Transverse colon (tissue), 4 donors: Measurements from ENCODE around the gene CCNB2. TPM values are rescaled to one million over a fixed set of nuclear protein-coding genes. Genes with fewer than 3 reads are reported as not detected.

Experiments used
- DNase-seq: peaks from one replicate; pipeline ENCODE4 v3.0.0-alpha.2; 2019
- H3K27ac ChIP-seq, 4 donors: fragments of 200-600 bp; sonication (generic); 2 replicates each; pipeline ENCODE4 v1.5.1; 2016 to 2018; ENCODE audit warnings: inconsistent platforms in 4 of 4
- H3K27me3 ChIP-seq: fragments of 200-600 bp; sonication (generic); 2 replicates; pipeline ENCODE4 v1.5.1; 2017; ENCODE audit warnings: inconsistent platforms
- H3K36me3 ChIP-seq, 4 donors: fragments of 200-600 bp; sonication (generic); 2 replicates each; pipeline ENCODE4 v1.5.1; 2017 to 2019; ENCODE audit warnings: inconsistent platforms in 4 of 4
- H3K4me1 ChIP-seq, 4 donors: fragments of 200-600 bp; sonication (generic); 2 replicates each; pipeline ENCODE4 v1.5.1; 2017 to 2020; ENCODE audit warnings: inconsistent platforms in 4 of 4
- H3K4me3 ChIP-seq, 4 donors: fragments of 200-600 bp; sonication (generic); 1 replicate in 1 of 4; 2 replicates in 3 of 4; pipeline versions ENCODE4 v1.5.1 to v1.6.1; 2017 to 2019; ENCODE audit warnings: inconsistent platforms in 4 of 4
- H3K9me3 ChIP-seq, 2 donors: fragments of 200-600 bp; sonication (generic); 2 replicates each; pipeline ENCODE4 v1.5.1; 2017 to 2019; ENCODE audit warnings: inconsistent platforms in 2 of 2
- EP300 ChIP-seq: sonication (generic); formaldehyde crosslinking; IDR thresholded peaks from one replicate; pipeline ENCODE4 v1.6.1; 2017; ENCODE audit warnings: antibody characterized with exemption, low read depth
- POLR2A ChIP-seq: fragments of 450-650 bp; IDR thresholded peaks from one replicate; pipeline ENCODE4 v1.6.1; 2016; ENCODE audit warnings: antibody characterized with exemption, mild to moderate bottlenecking, moderate library complexity
- POLR2AphosphoS5 ChIP-seq, 3 donors: sonication (generic); formaldehyde crosslinking; IDR thresholded peaks; one replicate each; pipeline ENCODE4 v1.6.1; 2016; ENCODE audit warnings: antibody characterized with exemption in 3 of 3
- WGBS, 2 donors: methylation state at CpG; one replicate each; pipeline ENCODE4 v1.1.5; 2018; ENCODE audit warnings: low coverage in 1 of 2; 5-methylcytosine and 5-hydroxymethylcytosine counted together
- in situ Hi-C, 4 donors: fragments of 200-750 bp; cut with MboI; loops; one replicate each; pipeline versions ENCODE4 v1.15.0 to v1.15.1; 2017; ENCODE audit warnings: low sequenced_read_pairs in 3 of 4, low pct_ligation_motif_present in 1 of 4, low pct_unique_long_range_greater_than_20kb in 1 of 4
- intact Hi-C: fragments of 100-400 bp; cut with DNase I; formaldehyde crosslinking; loops from one replicate; pipeline ENCODE4 v1.15.1; 2023; ENCODE audit warnings: low total_unique reads
- total RNA-seq, 4 donors: library from RNA; depleted of rRNA; stranded (reverse); fragments of >200 nt; gene quantifications; one replicate each; pipeline ENCODE4 v1.1.0, GENCODE V29; 2016
- TF ChIP-seq, protein P1 (sequence below), 5 experiments: fragments of 200-600 bp in 3 of 5; fragments of 450-650 bp in 2 of 5; sonication (generic) in 3 of 5; IDR thresholded peaks; 1 replicate in 2 of 5; 2 replicates in 3 of 5; pipeline ENCODE4 v1.5.1; 2016 to 2017; ENCODE audit warnings: antibody characterized with exemption in 5 of 5, inconsistent platforms in 3 of 5, mild to moderate bottlenecking in 2 of 5, moderate library complexity in 1 of 5

CCNB2 gene
- total RNA-seq, 4 donors from 2014 or later, result 1.9 to 132 (median 6.4) TPM

DNA sequence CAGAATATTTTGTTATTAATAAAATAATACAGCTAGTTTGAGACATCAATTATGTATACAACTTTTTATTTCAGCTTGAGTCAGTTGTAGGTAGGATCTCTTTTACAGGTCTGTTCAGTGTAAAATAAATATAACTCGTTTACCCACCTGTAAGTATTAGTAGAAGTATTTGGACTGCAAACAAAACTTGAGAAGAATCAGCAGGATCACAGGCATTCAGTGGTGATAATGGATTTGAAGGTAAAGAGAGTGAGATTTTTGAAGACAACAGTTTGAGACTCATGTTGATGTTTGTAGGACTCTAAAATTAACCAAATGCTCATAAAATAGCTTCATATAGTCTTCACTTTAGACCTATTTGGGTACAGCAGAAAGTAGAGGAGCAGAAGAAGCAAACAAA is 35.5 kb upstream of the CCNB2 start:
- Histone ChIP-seq H3K27me3 (no peaks in the 10 kb centered on the region), H3K4me1 (no peaks in the 10 kb centered on the region), H3K36me3 (peaks cover 0 to 64% (median 21%) of the 10 kb centered on the region in 4 donors), H3K9me3 (no peaks in the 10 kb centered on the region), H3K27ac (no peak overlapping the region), H3K4me3 (no peak overlapping the region)
- DNase-seq, result no peak
- intact Hi-C loops, result no loop called here
- no peak for TF ChIP-seq POLR2A
- WGBS, 2 donors, result 61 to 69% methylated on average over 1 of the region's 1 CpG
- in situ Hi-C loops, result no loop called here

GRCh38 chr15:59074607-59075006 is 30.3 kb upstream of the CCNB2 start:
- whole genome bisulfite sequencing, 2 donors, result 88 to 89% methylated on average over 1 of the region's 1 CpG
- in situ Hi-C loops, result no loop called here
- Histone ChIP-seq H3K4me1 (no peaks in the 10 kb centered on the region), H3K9me3 (no peaks in the 10 kb centered on the region), H3K4me3 (no peak overlapping the region), H3K27ac (no peak overlapping the region), H3K36me3 (peaks cover 0 to 36% (median 6%) of the 10 kb centered on the region in 4 donors), H3K27me3 (no peaks in the 10 kb centered on the region)
- no peak for TF ChIP-seq EP300
- no peak for TF ChIP-seq POLR2A
- TF ChIP-seq, protein P1, sequence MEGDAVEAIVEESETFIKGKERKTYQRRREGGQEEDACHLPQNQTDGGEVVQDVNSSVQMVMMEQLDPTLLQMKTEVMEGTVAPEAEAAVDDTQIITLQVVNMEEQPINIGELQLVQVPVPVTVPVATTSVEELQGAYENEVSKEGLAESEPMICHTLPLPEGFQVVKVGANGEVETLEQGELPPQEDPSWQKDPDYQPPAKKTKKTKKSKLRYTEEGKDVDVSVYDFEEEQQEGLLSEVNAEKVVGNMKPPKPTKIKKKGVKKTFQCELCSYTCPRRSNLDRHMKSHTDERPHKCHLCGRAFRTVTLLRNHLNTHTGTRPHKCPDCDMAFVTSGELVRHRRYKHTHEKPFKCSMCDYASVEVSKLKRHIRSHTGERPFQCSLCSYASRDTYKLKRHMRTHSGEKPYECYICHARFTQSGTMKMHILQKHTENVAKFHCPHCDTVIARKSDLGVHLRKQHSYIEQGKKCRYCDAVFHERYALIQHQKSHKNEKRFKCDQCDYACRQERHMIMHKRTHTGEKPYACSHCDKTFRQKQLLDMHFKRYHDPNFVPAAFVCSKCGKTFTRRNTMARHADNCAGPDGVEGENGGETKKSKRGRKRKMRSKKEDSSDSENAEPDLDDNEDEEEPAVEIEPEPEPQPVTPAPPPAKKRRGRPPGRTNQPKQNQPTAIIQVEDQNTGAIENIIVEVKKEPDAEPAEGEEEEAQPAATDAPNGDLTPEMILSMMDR (IDR thresholded peaks at IDR 0.05), result no peak
- TF ChIP-seq POLR2AphosphoS5 (IDR thresholded peaks at IDR 0.05), result no peak
- no peak for DNase-seq
- intact Hi-C loops, result no loop called here

DNA sequence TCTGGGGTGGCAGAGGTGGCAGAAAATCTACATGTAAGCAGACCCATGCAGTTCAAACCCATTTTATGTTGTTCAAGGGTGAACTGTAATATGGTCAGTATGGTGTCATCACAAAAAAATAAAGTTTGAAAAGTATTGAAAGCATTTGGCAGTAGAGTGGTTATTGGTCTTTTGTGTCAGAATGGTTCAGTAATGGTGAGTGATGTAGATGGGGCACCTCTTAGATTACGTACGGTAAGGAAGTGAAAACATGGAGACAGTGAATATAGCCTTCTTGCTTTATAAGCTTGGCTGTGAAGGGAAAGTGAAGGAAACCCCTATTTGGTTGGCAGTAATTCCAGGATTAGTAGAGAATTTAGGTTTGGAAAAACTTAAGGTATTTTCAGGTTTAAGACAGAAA is 17.2 kb upstream of the CCNB2 start:
- 94 to 100% methylated on average over 2 of the region's 2 CpGs for WGBS, 2 donors
- no peak for DNase-seq
- intact Hi-C loops (no loop called here), in situ Hi-C loops (no loop called here)
- no peak overlapping the region for H3K4me3 ChIP-seq
- H3K9me3 ChIP-seq, result no peaks in the 10 kb centered on the region
- TF ChIP-seq POLR2AphosphoS5 (IDR thresholded peaks at IDR 0.05) (no peak), POLR2A (no peak), EP300 (no peak)
- TF ChIP-seq, protein P1 (IDR thresholded peaks at IDR 0.05), result no peak
- no peaks in the 10 kb centered on the region for H3K27me3 ChIP-seq
- H3K27ac ChIP-seq, result no peak overlapping the region
- H3K4me1 ChIP-seq, result no peaks in the 10 kb centered on the region
- peaks cover 0 to 50% (median 25%) of the 10 kb centered on the region in 4 donors for H3K36me3 ChIP-seq

DNA sequence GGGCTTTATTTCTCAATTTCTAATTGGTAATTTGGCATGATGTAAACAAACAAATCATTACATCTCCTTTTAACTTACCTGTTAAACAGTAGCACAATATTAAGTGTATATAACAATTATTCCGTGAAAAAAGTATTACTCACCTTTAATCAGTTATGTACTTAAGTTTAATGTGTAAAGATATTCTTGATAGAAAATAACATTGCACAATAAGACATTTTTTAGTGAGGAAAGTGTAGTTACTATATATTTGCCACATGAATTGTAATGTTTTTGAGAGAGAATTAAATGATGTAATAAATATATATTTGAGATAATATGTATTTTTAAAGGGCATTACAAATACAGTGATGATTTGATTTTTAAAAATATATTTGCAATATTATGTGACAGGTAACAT is 10.9 kb upstream of the CCNB2 start:
- Histone ChIP-seq H3K27me3 (no peaks in the 10 kb centered on the region), H3K4me1 (no peaks in the 10 kb centered on the region), H3K9me3 (no peaks in the 10 kb centered on the region), H3K27ac (no peak overlapping the region), H3K36me3 (peaks cover 0 to 52% (median 25%) of the 10 kb centered on the region in 4 donors), H3K4me3 (no peak overlapping the region)
- in situ Hi-C loops, result no loop called here
- intact Hi-C loops, result no loop called here
- no peak for DNase-seq
- 95 to 100% methylated on average over 1 of the region's 1 CpG for WGBS, 2 donors
- no peak for TF ChIP-seq POLR2AphosphoS5 (IDR thresholded peaks at IDR 0.05)
- no peak for TF ChIP-seq EP300
- TF ChIP-seq, protein P1 (IDR thresholded peaks at IDR 0.05), result no peak
- TF ChIP-seq POLR2A, result no peak

DNA sequence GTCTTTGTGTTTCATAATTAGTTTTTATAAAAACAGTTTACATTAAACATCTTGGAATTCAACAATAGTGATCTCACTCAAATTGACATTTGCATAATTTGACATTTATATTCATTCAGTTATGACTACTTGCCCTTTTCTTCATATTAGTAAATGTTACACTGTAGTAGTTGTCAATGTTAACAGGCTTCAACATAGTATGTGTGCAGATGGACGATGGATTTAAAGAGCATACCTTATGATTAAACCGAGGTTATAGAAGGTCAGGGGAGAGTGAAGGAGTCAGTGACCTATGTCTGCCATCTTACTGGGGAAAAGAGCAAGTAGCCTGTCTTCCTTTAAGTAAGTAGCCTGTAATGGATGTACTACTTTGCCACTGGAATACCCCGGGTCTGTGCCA is 8.5 kb upstream of the CCNB2 start:
- intact Hi-C loops (no loop called here), in situ Hi-C loops (no loop called here)
- H3K9me3 ChIP-seq, result no peaks in the 10 kb centered on the region
- no peak for TF ChIP-seq POLR2AphosphoS5 (IDR thresholded peaks at IDR 0.05)
- TF ChIP-seq EP300, result no peak
- TF ChIP-seq, protein P1 (IDR thresholded peaks at IDR 0.05), result no peak
- TF ChIP-seq POLR2A, result no peak
- H3K4me3 ChIP-seq, result no peak overlapping the region
- no peak for DNase-seq
- H3K27ac ChIP-seq, result no peak overlapping the region
- H3K36me3 ChIP-seq, result peaks cover 0 to 39% (median 16%) of the 10 kb centered on the region in 4 donors
- H3K4me1 ChIP-seq, result no peaks in the 10 kb centered on the region
- WGBS, 2 donors, result 75 to 80% methylated on average over 3 of the region's 3 CpGs
- no peaks in the 10 kb centered on the region for H3K27me3 ChIP-seq
